CD4-positive, alpha-beta T cell (primary cell): ENCODE measurements around the gene AK5. TPM values are rescaled to one million over a fixed set of nuclear protein-coding genes. Genes with fewer than 3 reads are reported as not detected.
A peak's percentile ranks its signal among the peaks of the same experiment; 100 is the strongest.

Experiments used
- ATAC-seq: fragments of 200-7000 bp; cut with Tn5 transposase; one replicate; pipeline ENCODE4 v1.10.0; 2022; ENCODE audit warnings: mild to moderate bottlenecking; ENCODE audit not compliant: poor library complexity
- CTCF ChIA-PET: fragments of 350-600 bp; sonication (Branson Sonifier 250); formaldehyde crosslinking; loops from one replicate; lab custom pipeline; 2021; ENCODE audit warnings: antibody characterized with exemption, inconsistent platforms; lab: Charles Lee
- POLR2A ChIA-PET: fragments of 350-600 bp; sonication (Branson Sonifier 250); formaldehyde crosslinking; loops from one replicate; lab custom pipeline; 2021; ENCODE audit warnings: antibody characterized with exemption, inconsistent platforms; lab: Charles Lee
- DNase-seq, 14 experiments: peaks; one replicate each; pipeline ENCODE4 v3.0.0-alpha.2; 2013 to 2020; ENCODE audit warnings: mixed read lengths in 2 of 14
- H3K27ac ChIP-seq, 2 donors: one replicate each; pipeline versions ENCODE4 v1.5.1 to v1.7.0; 2013; ENCODE audit warnings: low read length in 2 of 2, low read depth in 1 of 2, mild to moderate bottlenecking in 1 of 2
- H3K27me3 ChIP-seq, 2 experiments: 1 replicate in 1 of 2; 2 replicates in 1 of 2; pipeline versions ENCODE4 v1.6.1 to v1.7.0; 2013; ENCODE audit warnings: low read length in 2 of 2, control low read depth in 1 of 2, mild to moderate bottlenecking in 1 of 2, moderate library complexity in 1 of 2; ENCODE audit not compliant: insufficient read depth in 2 of 2, control insufficient read depth in 1 of 2
- H3K36me3 ChIP-seq: one replicate; pipeline ENCODE4 v1.6.1; 2013; ENCODE audit warnings: low read length, control low read depth; ENCODE audit not compliant: insufficient read depth
- H3K4me1 ChIP-seq: one replicate; pipeline ENCODE4 v1.6.1; 2013; ENCODE audit warnings: low read length, control low read depth; ENCODE audit not compliant: insufficient read depth
- H3K4me3 ChIP-seq: one replicate; pipeline ENCODE4 v1.5.1; 2013; ENCODE audit warnings: mild to moderate bottlenecking, low read length, moderate library complexity
- H3K9me3 ChIP-seq, 2 experiments: 1 replicate in 1 of 2; 2 replicates in 1 of 2; pipeline versions ENCODE4 v1.6.1 to v1.7.0; 2013; ENCODE audit warnings: low read length in 2 of 2, mild to moderate bottlenecking in 2 of 2, control low read depth in 1 of 2, moderate library complexity in 1 of 2; ENCODE audit not compliant: control insufficient read depth in 1 of 2, insufficient read depth in 1 of 2
- H3K27ac Mint-ChIP-seq: one replicate; pipeline ENCODE4 v1.8.0; 2020; ENCODE audit warnings: mixed read lengths
- H3K27me3 Mint-ChIP-seq: one replicate; pipeline ENCODE4 v1.8.0; 2021; ENCODE audit warnings: mixed read lengths
- H3K36me3 Mint-ChIP-seq: one replicate; pipeline ENCODE4 v1.8.0; 2021; ENCODE audit warnings: low read depth, mixed read lengths
- H3K4me1 Mint-ChIP-seq: one replicate; pipeline ENCODE4 v1.8.0; 2021; ENCODE audit warnings: low read depth, mixed read lengths
- H3K4me3 Mint-ChIP-seq: one replicate; pipeline ENCODE4 v1.8.0; 2020; ENCODE audit warnings: mild to moderate bottlenecking, mixed read lengths
- H3K9me3 Mint-ChIP-seq: one replicate; pipeline ENCODE4 v1.8.0; 2020; ENCODE audit warnings: mixed read lengths
- CTCF ChIP-seq: fragments of 200-600 bp; IDR thresholded peaks from one replicate; pipeline ENCODE4 v1.8.0; 2022; ENCODE audit warnings: antibody characterized with exemption, mild to moderate bottlenecking
- intact Hi-C, 2 experiments: fragments of 100-400 bp; cut with DNase I in 1 of 2; cut with micrococcal nuclease in 1 of 2; formaldehyde crosslinking; loops; one replicate each; pipeline versions ENCODE4 v1.15.1 to v1.9.0; 2023 to 2025; cut with DNase I, micrococcal nuclease
- total RNA-seq, 174 experiments: library from RNA in 2 of 174; stranded (reverse) in 2 of 174; gene quantifications; one replicate each; pipeline ENCODE4 v1.2.3 and lab custom pipeline; 2021 to 2026

Gene AK5
- total RNA-seq, 2 experiments from 2014 or later = 32.0 TPM

- Histone ChIP-seq H3K4me3 (no peak overlapping the region), H3K9me3 (no peaks in the 10 kb centered on the region), H3K36me3 (peaks cover 66% of the 10 kb centered on the region), H3K4me1 (no peaks in the 10 kb centered on the region), H3K27me3 (no peaks in the 10 kb centered on the region), H3K27ac (no peak overlapping the region)
- Mint-ChIP-seq H3K4me1 (no peaks in the 10 kb centered on the region), H3K9me3 (no peaks in the 10 kb centered on the region), H3K36me3 (peaks cover 79% of the 10 kb centered on the region), H3K27ac (peak overlapping the region; percentile 20), H3K27me3 (no peaks in the 10 kb centered on the region), H3K4me3 (no peak overlapping the region)
- intact Hi-C loops = no loop called here
- ATAC-seq (no peak), DNase-seq (no peak)
- CTCF ChIA-PET = no interaction called here
- no peak for TF ChIP-seq CTCF
- POLR2A ChIA-PET = interaction anchor here (0.8 kb wide), 1 partner anchor 111 kb away, joined by 3 read pairs; the partner anchor contains the start of gene ZZZ3
These were observed 289.8 kb downstream of the AK5 start for GRCh38 chr1:77571642-77572041.

- no peak overlapping the region for H3K27ac Mint-ChIP-seq
- H3K4me1 Mint-ChIP-seq = no peaks in the 10 kb centered on the region
- no peaks in the 10 kb centered on the region for H3K27me3 ChIP-seq
- H3K36me3 Mint-ChIP-seq = peaks cover 84% of the 10 kb centered on the region
- H3K36me3 ChIP-seq = peaks cover 79% of the 10 kb centered on the region
- no peak for TF ChIP-seq CTCF
- H3K9me3 Mint-ChIP-seq = no peaks in the 10 kb centered on the region
- no peak overlapping the region for H3K4me3 ChIP-seq
- H3K9me3 ChIP-seq = no peaks in the 10 kb centered on the region
- DNase-seq (no peak), ATAC-seq (no peak)
- intact Hi-C loops = no loop called here
- ChIA-PET POLR2A (interaction anchor here (1.0 kb wide), 1 partner anchor 104 kb away, joined by 4 read pairs; no protein-coding TSS in a partner anchor), CTCF (interaction anchor here (0.7 to 1.4 kb wide), 2 partner anchors 82 to 104 kb away, joined by 3 read pairs; no protein-coding TSS in a partner anchor)
- no peaks in the 10 kb centered on the region for H3K4me1 ChIP-seq
- no peak overlapping the region for H3K27ac ChIP-seq
- H3K4me3 Mint-ChIP-seq = no peak overlapping the region
- H3K27me3 Mint-ChIP-seq = no peaks in the 10 kb centered on the region
These were observed 297.7 kb downstream of the AK5 start for GRCh38 chr1:77579547-77579946.

- no peaks in the 10 kb centered on the region for H3K9me3 ChIP-seq
- H3K27ac ChIP-seq = no peak overlapping the region
- H3K4me3 ChIP-seq = no peak overlapping the region
- H3K9me3 Mint-ChIP-seq = no peaks in the 10 kb centered on the region
- CTCF ChIA-PET = no interaction called here
- POLR2A ChIA-PET = no interaction called here
- no peaks in the 10 kb centered on the region for H3K27me3 ChIP-seq
- ATAC-seq (no peak), DNase-seq (no peak)
- no peak overlapping the region for H3K4me3 Mint-ChIP-seq
- intact Hi-C loops = no loop called here
- H3K36me3 Mint-ChIP-seq = peaks cover 73% of the 10 kb centered on the region
- H3K27me3 Mint-ChIP-seq = no peaks in the 10 kb centered on the region
- H3K4me1 Mint-ChIP-seq = peaks cover 14% of the 10 kb centered on the region
- H3K4me1 ChIP-seq = no peaks in the 10 kb centered on the region
- no peak for TF ChIP-seq CTCF
- H3K36me3 ChIP-seq = peaks cover 52% of the 10 kb centered on the region
- H3K27ac Mint-ChIP-seq = no peak overlapping the region
These were observed 301.1 kb downstream of the AK5 start for GRCh38 chr1:77582905-77583304.
